ENCODE data around the gene DOK6.

GRCh38 chr18:69626171-69626570, 225.5 kb downstream of the DOK6 start:
- TF ChIP-seq CTCF (IDR thresholded peaks at IDR 0.05; ENCODE audit: low read depth, low read length) (no peak), EZH2phosphoT487 (IDR thresholded peaks at IDR 0.05; ENCODE audit: low read depth) (no peak)

Data from OCI-LY3 (cell line).